Measurements from ENCODE around the gene SF3A2.

Gene SF3A2

DNA sequence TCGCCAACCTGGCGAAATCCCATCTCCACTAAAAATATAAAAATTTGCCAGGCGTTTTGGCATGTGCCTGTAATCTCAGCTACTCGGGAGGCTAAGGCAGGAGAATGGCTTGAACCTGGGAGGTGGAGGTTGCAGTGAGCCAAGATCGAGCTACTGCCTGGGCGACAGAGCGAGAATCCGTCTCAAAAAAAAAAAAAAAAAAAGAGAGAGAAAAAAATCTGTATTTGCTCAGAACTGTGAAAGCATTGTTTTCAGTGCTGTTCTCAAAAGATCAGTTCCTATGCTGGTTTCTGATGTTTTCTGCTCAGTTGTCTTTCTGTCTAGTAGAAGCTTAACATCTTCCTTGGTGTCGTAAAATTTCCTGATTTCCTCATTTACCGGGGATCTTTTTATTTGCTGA is 2.5 kb downstream of the SF3A2 start:
- no peak for ATAC-seq
- TF ChIP-seq ZC3H10 (CRISPR knock-in tag; IDR thresholded peaks at IDR 0.05) (no peak), ESRRG (CRISPR knock-in tag; IDR thresholded peaks at IDR 0.05) (no peak), ZNF8 (CRISPR knock-in tag; IDR thresholded peaks at IDR 0.05) (no peak), PPARA (CRISPR knock-in tag; IDR thresholded peaks at IDR 0.05; ENCODE audit: borderline replicate concordance) (no peak)
- TF ChIP-seq, protein P1, sequence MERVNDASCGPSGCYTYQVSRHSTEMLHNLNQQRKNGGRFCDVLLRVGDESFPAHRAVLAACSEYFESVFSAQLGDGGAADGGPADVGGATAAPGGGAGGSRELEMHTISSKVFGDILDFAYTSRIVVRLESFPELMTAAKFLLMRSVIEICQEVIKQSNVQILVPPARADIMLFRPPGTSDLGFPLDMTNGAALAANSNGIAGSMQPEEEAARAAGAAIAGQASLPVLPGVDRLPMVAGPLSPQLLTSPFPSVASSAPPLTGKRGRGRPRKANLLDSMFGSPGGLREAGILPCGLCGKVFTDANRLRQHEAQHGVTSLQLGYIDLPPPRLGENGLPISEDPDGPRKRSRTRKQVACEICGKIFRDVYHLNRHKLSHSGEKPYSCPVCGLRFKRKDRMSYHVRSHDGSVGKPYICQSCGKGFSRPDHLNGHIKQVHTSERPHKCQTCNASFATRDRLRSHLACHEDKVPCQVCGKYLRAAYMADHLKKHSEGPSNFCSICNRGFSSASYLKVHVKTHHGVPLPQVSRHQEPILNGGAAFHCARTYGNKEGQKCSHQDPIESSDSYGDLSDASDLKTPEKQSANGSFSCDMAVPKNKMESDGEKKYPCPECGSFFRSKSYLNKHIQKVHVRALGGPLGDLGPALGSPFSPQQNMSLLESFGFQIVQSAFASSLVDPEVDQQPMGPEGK (CRISPR knock-in tag; IDR thresholded peaks at IDR 0.05; ENCODE audit: borderline replicate concordance), result no peak

DNA sequence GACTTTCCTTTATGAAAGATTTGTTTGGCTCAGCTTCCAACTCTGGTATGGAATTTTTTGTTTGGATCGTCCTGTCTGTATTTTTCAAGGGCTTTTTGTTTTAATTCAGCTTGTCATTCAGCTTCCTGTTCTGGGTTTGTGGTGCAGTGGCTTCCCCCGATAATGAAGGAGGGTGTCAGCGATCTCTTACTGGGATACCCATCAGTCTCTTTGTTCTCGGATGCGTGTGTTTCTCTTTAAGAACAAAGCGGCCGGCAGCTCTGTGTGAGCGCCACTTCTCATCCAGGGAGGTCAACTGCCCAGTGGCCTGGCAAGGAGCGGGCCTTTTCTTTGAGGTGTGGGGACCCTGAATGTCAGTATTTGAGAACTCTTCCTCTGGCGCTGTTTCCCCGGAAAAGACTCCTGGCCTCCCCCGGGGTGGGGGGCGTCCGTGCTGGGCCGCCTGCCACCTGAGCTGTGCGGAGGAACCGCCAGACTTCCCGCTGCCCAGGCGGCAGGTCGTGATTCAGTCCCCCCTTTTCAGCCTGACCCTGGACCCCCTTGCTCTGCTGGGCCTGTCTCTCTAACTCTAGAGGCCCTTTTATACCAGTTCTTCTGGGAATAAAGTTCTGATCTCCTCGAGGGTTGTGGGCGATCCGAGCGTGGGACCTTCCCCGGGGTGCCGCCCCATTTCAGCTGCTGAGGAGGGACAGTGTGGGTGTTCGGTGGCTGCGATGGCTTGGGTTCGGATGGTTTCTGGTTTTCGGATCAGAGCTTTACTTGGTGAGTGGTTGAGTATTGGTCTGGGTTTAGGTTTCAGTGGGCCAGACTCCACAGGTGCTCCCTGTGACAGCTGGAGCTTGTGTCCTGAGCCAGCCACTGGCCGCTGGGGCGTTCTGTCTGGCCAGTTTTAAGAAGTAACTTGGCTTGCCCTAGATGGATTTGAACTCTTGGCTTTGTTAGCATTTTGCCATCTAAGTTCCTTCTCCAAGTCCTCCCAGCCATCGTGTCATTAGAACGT is 3.4 kb downstream of the SF3A2 start:
- peak; percentile 15 for ATAC-seq
- TF ChIP-seq, protein P1 (CRISPR knock-in tag; IDR thresholded peaks at IDR 0.05; ENCODE audit: borderline replicate concordance), result no peak
- TF ChIP-seq CREB5 (CRISPR knock-in tag; IDR thresholded peaks at IDR 0.05; ENCODE audit: low read depth) (no peak), OSR1 (CRISPR knock-in tag; IDR thresholded peaks at IDR 0.05) (no peak), ZNF70 (CRISPR knock-in tag; IDR thresholded peaks at IDR 0.05) (no peak), TSHZ2 (CRISPR knock-in tag; IDR thresholded peaks at IDR 0.05) (no peak), ZFP3 (CRISPR knock-in tag; IDR thresholded peaks at IDR 0.05) (no peak), ZC3H10 (CRISPR knock-in tag; IDR thresholded peaks at IDR 0.05) (no peak), ISL1 (CRISPR knock-in tag; IDR thresholded peaks at IDR 0.05) (no peak), ZNF8 (CRISPR knock-in tag; IDR thresholded peaks at IDR 0.05) (no peak), ZFP30 (CRISPR knock-in tag; IDR thresholded peaks at IDR 0.05) (no peak), ESRRG (CRISPR knock-in tag; IDR thresholded peaks at IDR 0.05) (no peak)

- ATAC-seq, result no peak
- TF ChIP-seq CREB5 (CRISPR knock-in tag; IDR thresholded peaks at IDR 0.05; ENCODE audit: low read depth), result no peak
- no peak for TF ChIP-seq TSHZ2 (CRISPR knock-in tag; IDR thresholded peaks at IDR 0.05)
- no peak for TF ChIP-seq TOX (CRISPR knock-in tag; IDR thresholded peaks at IDR 0.05; ENCODE audit: borderline replicate concordance)
- no peak for TF ChIP-seq CSDC2 (CRISPR knock-in tag; IDR thresholded peaks at IDR 0.05)
- no peak for TF ChIP-seq CSRNP3 (CRISPR knock-in tag; IDR thresholded peaks at IDR 0.05)
- no peak for TF ChIP-seq ESRRG (CRISPR knock-in tag; IDR thresholded peaks at IDR 0.05)
- no peak for TF ChIP-seq POU6F1 (CRISPR knock-in tag; IDR thresholded peaks at IDR 0.05; ENCODE audit: borderline replicate concordance, low read depth)
Measured at GRCh38 chr19:2240881-2241760, 4.5 kb downstream of the SF3A2 start.
